GM19351 (cell line): Measurements from ENCODE around the gene CRYGS.
A peak's percentile ranks its signal among the peaks of the same experiment; 100 is the strongest.
"Not testable (repeated sequence)": the region's sequence is repeated elsewhere in the genome, so short reads cannot be mapped to it uniquely, and the experiment has no call there.

Source experiments
- ATAC-seq: cut with Tn5 transposase; IDR thresholded peaks from one replicate; pipeline ENCODE4 v1.9.1; 2021; ENCODE audit warnings: mild to moderate bottlenecking, moderate library complexity; ENCODE audit not compliant: unreplicated experiment

CRYGS gene

GRCh38 chr3:186520431-186520830 lies 23.7 kb downstream of the CRYGS start:
- no peak for ATAC-seq

GRCh38 chr3:186519021-186519658 lies 25.0 kb downstream of the CRYGS start:
- ATAC-seq, result peak; percentile 39

GRCh38 chr3:186517218-186517617 lies 27.0 kb downstream of the CRYGS start:
- ATAC-seq, result no peak

GRCh38 chr3:186516646-186517045 lies 27.5 kb downstream of the CRYGS start:
- ATAC-seq, result no peak

- ATAC-seq, result no peak
Measured at GRCh38 chr3:186515125-186515524, 29.1 kb downstream of the CRYGS start.

- ATAC-seq, result no peak
Measured at GRCh38 chr3:186514296-186515002, 29.7 kb downstream of the CRYGS start.

GRCh38 chr3:186513386-186513785 lies 30.8 kb downstream of the CRYGS start:
- no peak for ATAC-seq

- ATAC-seq, result no peak
Measured at GRCh38 chr3:186512570-186513302, 31.4 kb downstream of the CRYGS start.

GRCh38 chr3:186511702-186512101 lies 32.5 kb downstream of the CRYGS start:
- no peak for ATAC-seq

- peak; percentile 75 for ATAC-seq
Measured at GRCh38 chr3:186511245-186511644, 32.9 kb downstream of the CRYGS start.

GRCh38 chr3:186510374-186511079 lies 33.7 kb downstream of the CRYGS start:
- no peak for ATAC-seq

GRCh38 chr3:186509423-186509822 lies 34.8 kb downstream of the CRYGS start:
- no peak for ATAC-seq

GRCh38 chr3:186506857-186507256 lies 37.3 kb downstream of the CRYGS start:
- no peak for ATAC-seq

- ATAC-seq, result no peak
Measured at GRCh38 chr3:186506191-186506739, 37.9 kb downstream of the CRYGS start.

GRCh38 chr3:186502966-186503712 lies 41.0 kb downstream of the CRYGS start:
- ATAC-seq, result no peak

GRCh38 chr3:186502138-186502948 lies 41.8 kb downstream of the CRYGS start:
- no peak for ATAC-seq

- not testable (repeated sequence) for ATAC-seq
Measured at GRCh38 chr3:186499949-186500348, 44.2 kb downstream of the CRYGS start.

- ATAC-seq, result not testable (repeated sequence)
Measured at GRCh38 chr3:186498022-186498421, 46.2 kb downstream of the CRYGS start.

GRCh38 chr3:186497608-186498007 lies 46.6 kb downstream of the CRYGS start:
- ATAC-seq, result no peak
